K562 treated with DMSO at 1 percent for 4 hours (cell line): ENCODE results near the gene SLC38A10. TPM values are rescaled to one million over a fixed set of nuclear protein-coding genes. Genes with fewer than 3 reads are reported as not detected.

ENCODE experiments used
- total RNA-seq: library from RNA; unstranded; fragments of 300-600 nt; gene quantifications from 2 replicates; pipeline ENCODE4 v1.2.3, GENCODE V29; 2022; ENCODE audit not compliant: insufficient read depth

Gene SLC38A10
- total RNA-seq, result 70.6 and 79.3 TPM in 2 replicates

DNA sequence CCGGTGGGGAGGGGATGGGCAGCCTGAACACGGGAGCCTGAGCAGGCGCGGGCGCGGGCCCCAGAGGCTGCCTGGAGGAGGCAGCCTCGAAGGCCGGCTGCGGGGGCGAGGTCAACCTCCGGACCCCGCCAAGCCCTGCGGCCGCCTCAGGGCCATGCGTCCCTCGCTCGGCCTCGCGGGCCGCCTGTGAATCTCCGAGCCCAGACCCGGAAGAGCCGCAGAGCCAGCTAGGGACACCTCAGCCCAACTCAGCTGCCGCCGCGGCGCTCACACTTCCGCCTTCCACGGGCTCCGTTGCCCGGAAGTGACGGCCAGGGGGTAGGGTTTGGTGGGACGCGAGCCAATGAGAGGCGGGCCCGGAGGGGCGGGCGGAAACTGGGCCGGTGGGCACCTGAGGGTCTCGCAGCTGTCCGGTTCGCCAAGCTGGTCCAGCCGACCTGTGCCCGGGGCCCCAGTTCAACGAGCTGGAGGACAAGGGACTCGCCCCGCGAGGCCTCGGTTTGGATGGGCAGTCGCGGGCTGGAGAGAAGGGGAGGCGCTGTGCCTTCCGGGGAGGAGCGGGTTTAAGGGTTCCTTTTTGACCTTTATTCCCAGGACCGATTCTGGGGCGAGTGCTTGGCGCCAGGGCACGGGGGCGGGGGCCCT lies at the start of gene SLC38A10:
SLC38A10 (minus strand) TSS at position 277 of the 645 bp plus-strand sequence. CDS start 386 bp downstream, outside the sequence.

DNA sequence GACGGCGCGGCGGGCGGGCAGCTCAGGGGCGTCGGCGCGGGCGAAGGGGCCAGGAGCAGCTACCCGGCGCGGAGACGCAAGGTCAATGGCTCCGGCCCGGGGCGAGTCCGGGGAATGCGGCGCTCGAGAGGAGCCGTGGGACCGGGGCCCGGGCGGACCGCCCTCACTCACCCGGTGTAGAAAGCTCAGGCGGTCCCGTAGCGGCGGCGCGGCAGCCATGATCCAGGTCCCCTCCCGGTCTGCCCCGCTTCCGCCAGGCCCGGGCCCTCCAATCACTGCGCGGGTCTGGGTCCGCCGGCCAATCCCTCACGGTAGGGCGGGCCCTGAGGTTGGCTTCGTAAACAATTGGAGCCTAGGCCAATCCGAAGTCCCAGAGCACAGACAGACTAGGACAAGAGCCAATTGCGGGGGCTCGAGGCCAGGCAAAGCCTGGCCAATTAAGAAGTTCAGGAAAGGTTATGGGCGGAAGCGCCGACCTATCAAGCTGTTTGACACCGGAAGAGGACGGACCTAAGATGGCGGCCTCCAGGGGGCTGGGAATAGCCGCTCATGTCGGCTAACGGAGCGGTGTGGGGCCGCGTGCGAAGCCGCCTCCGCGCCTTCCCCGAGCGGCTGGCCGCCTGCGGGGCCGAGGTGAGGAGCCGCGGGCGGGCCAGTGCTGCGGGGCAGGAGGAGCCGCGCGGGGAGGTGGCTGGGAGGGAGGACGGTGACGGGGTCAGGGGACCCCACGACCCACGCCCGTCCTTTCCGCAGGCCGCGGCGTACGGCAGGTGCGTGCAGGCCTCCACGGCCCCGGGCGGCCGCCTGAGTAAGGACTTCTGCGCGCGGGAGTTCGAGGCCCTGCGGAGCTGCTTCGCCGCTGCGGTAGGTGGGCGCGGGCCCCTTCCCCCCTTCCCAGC lies 56.0 kb downstream of the SLC38A10 start, which contains the start of the genes NDUFAF8 and TEPSIN:
NDUFAF8 (plus strand) TSS at position 504 of the 899 bp plus-strand sequence; CDS start at position 550, 46 bp downstream.
TEPSIN (minus strand) TSS at position 241 of the 899 bp plus-strand sequence; CDS start at position 219, 22 bp downstream.

DNA sequence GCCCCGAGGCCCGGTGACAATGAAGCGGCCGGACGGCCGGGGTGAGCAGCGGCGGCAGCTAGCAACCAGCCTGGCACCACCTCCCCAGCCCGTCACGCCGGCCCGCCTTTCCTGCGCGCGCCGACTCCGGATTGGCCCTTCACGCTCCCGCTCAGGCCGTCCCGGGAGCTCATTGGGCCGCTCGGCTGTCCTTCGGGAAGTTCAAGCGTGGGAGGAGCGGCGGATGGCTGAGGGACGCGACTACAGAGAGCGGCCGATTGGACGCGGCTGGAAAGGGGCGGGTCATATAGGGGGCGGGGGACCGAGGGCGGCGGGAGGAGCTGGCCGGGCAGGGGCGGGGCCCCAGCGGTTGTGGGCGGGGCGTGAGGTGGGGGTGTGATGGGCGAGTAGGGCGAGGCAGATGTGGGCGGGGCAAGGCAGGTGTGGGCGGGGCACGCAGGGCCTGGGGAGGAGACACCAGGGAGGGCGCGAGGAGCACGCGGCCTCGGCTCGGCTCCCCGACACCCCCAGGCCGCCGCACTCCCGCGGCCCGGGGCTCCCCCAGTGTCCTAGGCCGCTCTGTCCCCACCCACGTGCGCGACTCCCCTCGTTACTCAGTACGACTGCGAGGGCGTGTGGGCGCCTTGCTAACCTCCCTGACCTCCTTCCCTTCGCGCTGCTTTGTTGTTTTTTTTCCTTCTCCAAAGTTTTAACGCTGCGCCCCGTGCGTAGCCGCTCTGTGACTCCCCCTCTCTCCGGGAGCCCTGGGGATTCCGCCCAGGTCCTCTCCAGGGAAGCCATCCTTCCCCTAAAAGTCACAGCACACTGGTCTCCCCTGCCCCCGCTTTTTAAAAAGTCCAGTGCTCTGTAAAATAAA lies 72.0 kb downstream of the SLC38A10 start, which contains the start of gene CEP131:
CEP131 (minus strand) TSS at position 60 of the 856 bp plus-strand sequence. CDS start 2,909 bp downstream, outside the sequence.

Other genes with a start within 250 kb of the SLC38A10 start
- not detected in 2 replicates for gene PVALEF, start 129.8 kb downstream of the SLC38A10 start, total RNA-seq
- not detected in 2 replicates for gene AATK, start 129.1 kb downstream of the SLC38A10 start, total RNA-seq
- gene CEP131, start 72.3 kb downstream of the SLC38A10 start, total RNA-seq, result 23.3 and 27.7 TPM in 2 replicates
- gene TEPSIN, start 56.3 kb downstream of the SLC38A10 start, total RNA-seq, result 20.7 and 26.9 TPM in 2 replicates
- 56.2 and 75.8 TPM in 2 replicates for gene NDUFAF8, start 56.0 kb downstream of the SLC38A10 start, total RNA-seq
- 8.7 and 10.6 TPM in 2 replicates for gene BAHCC1, start 100.2 kb upstream of the SLC38A10 start, total RNA-seq
- gene ACTG1, start 217.5 kb upstream of the SLC38A10 start, total RNA-seq, result 1,873 and 2,081 TPM in 2 replicates
- gene FSCN2, start 233.1 kb upstream of the SLC38A10 start, total RNA-seq, result not detected in 2 replicates